HepG2 (cell line): ENCODE results near the gene PIK3CD.

ENCODE experiments used
- CCDC6 ChIP-seq: sonication (generic); formaldehyde crosslinking; IDR thresholded peaks from 2 replicates; pipeline ENCODE4 v1.8.1; 2022; ENCODE audit warnings: mild to moderate bottlenecking, missing genetic modification reagents, moderate library complexity
- FOSL1 ChIP-seq: sonication (generic); formaldehyde crosslinking; IDR thresholded peaks from 2 replicates; pipeline ENCODE4 v1.9.0; 2021; ENCODE audit warnings: missing genetic modification reagents, borderline replicate concordance
- JUNB ChIP-seq: sonication (generic); formaldehyde crosslinking; IDR thresholded peaks from 2 replicates; pipeline ENCODE4 v1.8.0; 2022; ENCODE audit warnings: missing genetic modification reagents, mild to moderate bottlenecking, borderline replicate concordance
- NCOA1 ChIP-seq: sonication (generic); formaldehyde crosslinking; IDR thresholded peaks from 2 replicates; pipeline ENCODE4 v1.9.0; 2021; ENCODE audit warnings: missing genetic modification reagents
- RAD21 ChIP-seq: fragments of 450-650 bp; formaldehyde crosslinking; IDR thresholded peaks from 2 replicates; pipeline ENCODE4 v1.5.0; 2020; ENCODE audit warnings: mild to moderate bottlenecking
- RFX1 ChIP-seq: fragments of 450-650 bp; IDR thresholded peaks from 2 replicates; pipeline ENCODE4 v1.6.1; 2017
- SIN3B ChIP-seq: fragments of 150-350 bp; IDR thresholded peaks from 2 replicates; pipeline ENCODE4 v1.6.1; 2014; ENCODE audit warnings: low read length
- TAF1 ChIP-seq: sonication (generic); formaldehyde crosslinking; IDR thresholded peaks from 2 replicates; pipeline ENCODE4 v1.4.0; 2020; ENCODE audit warnings: missing genetic modification reagents
- TF ChIP-seq, protein P1 (sequence below): sonication (generic); formaldehyde crosslinking; conservative IDR thresholded peaks from 2 replicates; pipeline ENCODE4 v1.5.0; 2020; ENCODE audit warnings: missing genetic modification reagents
- TF ChIP-seq, protein P2 (sequence below): sonication (generic); formaldehyde crosslinking; IDR thresholded peaks from 2 replicates; pipeline ENCODE4 v1.5.0; 2020; ENCODE audit warnings: mild to moderate bottlenecking, missing genetic modification reagents, moderate library complexity

DNA sequence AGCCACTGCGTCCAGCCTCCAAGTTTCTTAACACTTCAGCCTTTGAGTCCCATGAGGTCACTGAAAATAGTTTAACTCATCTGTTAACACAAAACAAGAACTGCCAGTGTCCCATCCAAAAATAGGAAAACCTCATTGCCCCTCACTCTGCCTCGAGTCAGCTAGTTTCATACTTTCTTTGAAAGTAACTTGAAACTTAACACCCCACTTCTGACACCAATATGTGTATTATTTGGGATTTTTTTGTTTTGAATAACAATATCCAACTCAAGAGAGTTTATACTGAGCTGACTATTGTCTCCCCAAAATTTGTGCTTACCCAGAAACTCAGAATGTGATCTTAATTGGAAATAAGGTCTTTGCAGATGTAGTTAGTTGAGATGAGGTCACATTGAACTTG, 16.9 kb upstream of the PIK3CD start:
- TF ChIP-seq, protein P1, sequence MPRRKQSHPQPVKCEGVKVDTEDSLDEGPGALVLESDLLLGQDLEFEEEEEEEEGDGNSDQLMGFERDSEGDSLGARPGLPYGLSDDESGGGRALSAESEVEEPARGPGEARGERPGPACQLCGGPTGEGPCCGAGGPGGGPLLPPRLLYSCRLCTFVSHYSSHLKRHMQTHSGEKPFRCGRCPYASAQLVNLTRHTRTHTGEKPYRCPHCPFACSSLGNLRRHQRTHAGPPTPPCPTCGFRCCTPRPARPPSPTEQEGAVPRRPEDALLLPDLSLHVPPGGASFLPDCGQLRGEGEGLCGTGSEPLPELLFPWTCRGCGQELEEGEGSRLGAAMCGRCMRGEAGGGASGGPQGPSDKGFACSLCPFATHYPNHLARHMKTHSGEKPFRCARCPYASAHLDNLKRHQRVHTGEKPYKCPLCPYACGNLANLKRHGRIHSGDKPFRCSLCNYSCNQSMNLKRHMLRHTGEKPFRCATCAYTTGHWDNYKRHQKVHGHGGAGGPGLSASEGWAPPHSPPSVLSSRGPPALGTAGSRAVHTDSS (CRISPR knock-in tag) = no peak
- TF ChIP-seq TAF1 (CRISPR knock-in tag) (no peak), RAD21 (CRISPR knock-in tag) (no peak), RFX1 (no peak), SIN3B (no peak), CCDC6 (CRISPR knock-in tag) (no peak), FOSL1 (CRISPR knock-in tag) (no peak), NCOA1 (no peak), JUNB (CRISPR knock-in tag) (no peak)
- TF ChIP-seq, protein P2, sequence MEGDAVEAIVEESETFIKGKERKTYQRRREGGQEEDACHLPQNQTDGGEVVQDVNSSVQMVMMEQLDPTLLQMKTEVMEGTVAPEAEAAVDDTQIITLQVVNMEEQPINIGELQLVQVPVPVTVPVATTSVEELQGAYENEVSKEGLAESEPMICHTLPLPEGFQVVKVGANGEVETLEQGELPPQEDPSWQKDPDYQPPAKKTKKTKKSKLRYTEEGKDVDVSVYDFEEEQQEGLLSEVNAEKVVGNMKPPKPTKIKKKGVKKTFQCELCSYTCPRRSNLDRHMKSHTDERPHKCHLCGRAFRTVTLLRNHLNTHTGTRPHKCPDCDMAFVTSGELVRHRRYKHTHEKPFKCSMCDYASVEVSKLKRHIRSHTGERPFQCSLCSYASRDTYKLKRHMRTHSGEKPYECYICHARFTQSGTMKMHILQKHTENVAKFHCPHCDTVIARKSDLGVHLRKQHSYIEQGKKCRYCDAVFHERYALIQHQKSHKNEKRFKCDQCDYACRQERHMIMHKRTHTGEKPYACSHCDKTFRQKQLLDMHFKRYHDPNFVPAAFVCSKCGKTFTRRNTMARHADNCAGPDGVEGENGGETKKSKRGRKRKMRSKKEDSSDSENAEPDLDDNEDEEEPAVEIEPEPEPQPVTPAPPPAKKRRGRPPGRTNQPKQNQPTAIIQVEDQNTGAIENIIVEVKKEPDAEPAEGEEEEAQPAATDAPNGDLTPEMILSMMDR (CRISPR knock-in tag) = no peak
